Measurements from ENCODE around the gene TRAPPC6A.

Gene TRAPPC6A

DNA sequence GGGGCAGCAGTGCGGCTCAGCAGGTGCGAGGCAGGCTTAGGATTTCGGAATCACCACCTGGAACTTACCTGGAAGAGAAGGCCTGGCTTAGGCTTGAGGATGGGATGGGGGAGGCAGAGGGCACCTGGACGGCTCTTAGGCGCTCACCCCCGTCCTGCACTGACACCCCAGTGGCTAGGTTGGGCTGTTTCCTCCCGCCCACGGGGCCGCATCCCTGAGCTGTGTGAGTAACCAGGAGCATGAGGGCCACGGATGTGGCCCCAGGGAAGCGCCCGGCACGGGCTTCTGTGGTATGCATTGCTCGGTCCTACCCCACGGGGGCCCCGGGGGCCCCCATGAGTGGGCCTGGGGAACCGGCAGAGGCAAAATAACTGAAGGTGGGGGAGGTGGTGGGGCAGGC is 14.9 kb downstream of the TRAPPC6A start:
- H3K4me1 ChIP-seq (ENCODE audit: control insufficient read depth, insufficient read depth, low read length, unreplicated experiment), result peaks cover 5% of the 10 kb centered on the region

DNA sequence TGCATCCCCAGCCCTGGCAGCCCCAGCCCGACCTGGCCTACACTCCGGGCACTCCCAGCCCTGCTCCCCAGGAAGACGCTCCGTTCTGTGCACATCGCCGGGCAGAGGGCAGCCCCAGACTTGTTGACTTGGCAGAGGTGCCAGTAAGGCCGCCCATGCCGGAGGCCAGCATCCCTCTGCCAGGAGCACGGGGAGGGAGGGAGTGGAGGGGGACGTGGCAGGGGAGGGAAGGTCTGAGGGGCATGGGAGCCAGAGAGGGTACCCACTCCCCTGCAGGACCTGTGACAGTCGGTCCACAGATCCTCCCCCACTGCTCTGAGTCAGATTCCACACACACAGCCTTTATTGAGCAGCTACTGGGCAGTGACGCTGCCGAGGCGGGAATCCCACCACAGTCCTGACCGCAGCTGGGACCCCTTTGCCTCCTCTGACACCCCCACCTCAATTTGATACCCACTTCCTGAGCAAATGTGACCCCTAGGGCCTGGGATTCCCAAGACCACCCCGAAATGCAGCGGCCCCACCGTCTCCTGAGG is 15.4 kb downstream of the TRAPPC6A start:
- Histone ChIP-seq H3K27me3 (ENCODE audit: insufficient read depth, low read length) (no peaks in the 10 kb centered on the region), H3K27ac (ENCODE audit: low read depth, low read length) (no peak overlapping the region), H2AFZ (ENCODE audit: low read length, unreplicated experiment) (no peak overlapping the region), H3K4me1 (ENCODE audit: control insufficient read depth, insufficient read depth, low read length, unreplicated experiment) (peaks cover 5% of the 10 kb centered on the region), H3K36me3 (ENCODE audit: insufficient read depth, low read length) (no peaks in the 10 kb centered on the region), H3K4me3 (ENCODE audit: low read depth, low read length) (no peak overlapping the region), H3K79me2 (ENCODE audit: control insufficient read depth, insufficient read depth, low read length, unreplicated experiment) (no peaks in the 10 kb centered on the region)

More for the DNA sequence above, 14.9 kb downstream of the TRAPPC6A start:
- Histone ChIP-seq H3K27ac (ENCODE audit: low read depth, low read length) (no peak overlapping the region), H2AFZ (ENCODE audit: low read length, unreplicated experiment) (no peak overlapping the region), H3K27me3 (ENCODE audit: insufficient read depth, low read length) (no peaks in the 10 kb centered on the region), H3K36me3 (ENCODE audit: insufficient read depth, low read length) (no peaks in the 10 kb centered on the region), H3K4me3 (ENCODE audit: low read depth, low read length) (no peak overlapping the region), H3K79me2 (ENCODE audit: control insufficient read depth, insufficient read depth, low read length, unreplicated experiment) (no peaks in the 10 kb centered on the region)

DNA sequence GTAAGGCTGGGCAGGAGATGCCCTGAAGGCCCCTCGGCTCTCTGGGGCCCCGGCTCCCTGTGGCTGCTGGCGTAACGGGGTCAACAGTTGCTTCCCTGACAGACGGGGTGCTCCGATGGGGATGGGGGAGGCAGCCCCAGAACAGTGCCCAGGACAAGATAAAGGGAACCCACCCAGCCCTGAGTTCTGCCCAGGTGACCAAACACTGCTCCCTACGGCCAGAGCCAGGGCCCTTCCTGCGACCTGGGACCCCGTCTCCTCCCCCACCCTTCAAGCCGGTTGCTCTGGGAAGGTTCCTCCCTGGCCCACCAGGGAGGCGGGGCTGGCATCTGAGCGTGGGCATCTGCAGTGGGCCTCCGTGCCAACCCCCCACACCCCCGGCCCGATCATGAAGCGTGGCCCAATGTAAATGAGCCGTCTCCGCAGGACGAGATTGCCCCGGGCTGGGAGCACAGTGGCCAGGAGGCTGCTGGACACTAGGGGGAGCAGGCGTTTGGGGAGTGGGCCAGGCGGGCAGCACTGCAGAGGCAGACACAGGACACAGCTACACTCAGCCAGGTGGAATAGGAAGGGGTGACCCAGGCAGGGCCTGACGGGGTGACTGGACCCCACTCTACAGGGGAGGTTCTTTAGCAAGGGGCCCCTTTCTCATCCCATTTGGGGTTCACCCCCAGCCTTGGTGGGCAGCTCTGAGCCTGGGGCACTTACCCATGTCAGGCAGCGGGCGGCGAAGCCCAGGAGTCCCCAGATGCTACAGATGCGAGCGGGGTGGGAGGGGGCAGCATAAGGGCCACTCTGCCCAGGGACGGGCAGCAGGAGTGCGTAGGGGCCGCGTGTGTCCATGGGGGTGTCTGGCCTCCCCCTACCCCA is 16.1 kb downstream of the TRAPPC6A start:
- no peaks in the 10 kb centered on the region for H3K36me3 ChIP-seq (ENCODE audit: insufficient read depth, low read length)
- peaks cover 5% of the 10 kb centered on the region for H3K4me1 ChIP-seq (ENCODE audit: control insufficient read depth, insufficient read depth, low read length, unreplicated experiment)
- no peak overlapping the region for H2AFZ ChIP-seq (ENCODE audit: low read length, unreplicated experiment)
- no peak overlapping the region for H3K4me3 ChIP-seq (ENCODE audit: low read depth, low read length)
- H3K79me2 ChIP-seq (ENCODE audit: control insufficient read depth, insufficient read depth, low read length, unreplicated experiment), result no peaks in the 10 kb centered on the region
- H3K27ac ChIP-seq (ENCODE audit: low read depth, low read length), result no peak overlapping the region
- no peaks in the 10 kb centered on the region for H3K27me3 ChIP-seq (ENCODE audit: insufficient read depth, low read length)

DNA sequence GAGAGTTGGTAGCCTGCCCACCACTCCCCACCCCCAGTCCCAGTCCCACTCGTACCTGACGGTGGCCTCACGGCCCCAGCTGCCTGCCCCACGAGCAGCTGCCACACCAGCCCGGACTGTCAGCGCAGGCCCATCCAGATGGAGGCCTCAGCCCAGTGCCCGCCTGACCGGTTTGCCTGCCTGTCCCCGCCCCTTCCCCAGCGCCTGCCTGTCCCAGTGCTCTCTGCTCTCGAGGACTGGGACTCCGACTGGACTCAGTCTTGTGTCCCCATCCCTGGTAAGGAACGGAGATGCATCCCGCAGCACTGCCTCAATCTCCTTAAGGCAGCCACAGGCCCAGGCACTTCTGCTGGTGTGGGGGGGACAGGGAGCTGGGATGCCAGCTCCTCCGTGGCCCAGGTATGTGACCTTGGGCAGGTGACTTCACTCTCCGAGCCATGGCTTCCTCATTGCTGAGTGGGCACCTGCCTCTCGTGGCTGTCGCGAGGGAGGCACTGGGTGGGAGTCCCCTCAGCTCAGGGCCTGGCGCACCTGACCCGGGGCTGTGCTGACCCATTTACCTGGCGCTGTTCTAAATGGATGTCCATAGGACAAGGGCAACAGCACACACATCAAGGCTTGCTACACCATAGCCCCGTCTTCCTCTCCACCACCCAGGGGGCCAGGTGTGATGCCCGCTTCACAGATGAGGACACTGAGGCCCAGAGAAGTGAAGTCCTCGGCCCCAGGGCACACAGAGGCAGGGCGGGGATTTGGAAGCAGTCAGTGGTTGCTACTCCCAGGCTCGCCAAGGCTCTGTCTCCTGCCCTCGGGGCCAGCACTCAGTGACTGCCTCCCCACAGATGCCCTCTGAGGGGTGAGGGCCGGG is 16.9 kb downstream of the TRAPPC6A start, which contains the start of gene NKPD1:
Gene NKPD1, minus strand, starts transcription at position 113 of the 868 bp plus-strand sequence. CDS start 832 bp downstream, outside the sequence.
- H3K4me1 ChIP-seq (ENCODE audit: control insufficient read depth, insufficient read depth, low read length, unreplicated experiment), result peaks cover 5% of the 10 kb centered on the region
- no peak within 1 kb of the TSS for H2AFZ ChIP-seq (ENCODE audit: low read length, unreplicated experiment)
- H3K27ac ChIP-seq (ENCODE audit: low read depth, low read length), result no peak within 1 kb of the TSS
- H3K27me3 ChIP-seq (ENCODE audit: insufficient read depth, low read length), result no peaks in the 10 kb centered on the region
- H3K79me2 ChIP-seq (ENCODE audit: control insufficient read depth, insufficient read depth, low read length, unreplicated experiment), result no peaks in the 10 kb centered on the region
- no peak within 1 kb of the TSS for H3K4me3 ChIP-seq (ENCODE audit: low read depth, low read length)
- no peaks in the 10 kb centered on the region for H3K36me3 ChIP-seq (ENCODE audit: insufficient read depth, low read length)

DNA sequence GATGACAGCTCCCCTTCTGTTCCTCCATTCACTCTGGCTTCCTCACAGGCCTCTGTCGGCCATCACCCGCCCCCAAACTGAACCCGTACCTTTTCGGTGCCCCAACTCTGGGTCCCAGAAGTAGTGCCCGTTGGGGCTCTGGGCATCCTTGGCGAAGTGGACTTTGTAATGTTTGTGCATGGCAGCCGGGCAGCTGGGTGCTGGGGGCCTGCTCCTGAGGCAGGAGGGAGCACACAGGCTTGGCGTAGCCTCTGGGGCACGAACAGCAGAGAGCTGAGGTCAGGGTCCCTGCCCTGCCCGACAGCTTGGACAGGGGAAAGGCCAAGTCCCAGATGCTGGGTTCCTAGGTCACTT is 18.1 kb downstream of the TRAPPC6A start:
- H3K79me2 ChIP-seq (ENCODE audit: control insufficient read depth, insufficient read depth, low read length, unreplicated experiment), result no peaks in the 10 kb centered on the region
- H3K27me3 ChIP-seq (ENCODE audit: insufficient read depth, low read length), result no peaks in the 10 kb centered on the region
- H3K27ac ChIP-seq (ENCODE audit: low read depth, low read length), result no peak overlapping the region
- H3K4me3 ChIP-seq (ENCODE audit: low read depth, low read length), result no peak overlapping the region
- H3K36me3 ChIP-seq (ENCODE audit: insufficient read depth, low read length), result no peaks in the 10 kb centered on the region
- peaks cover 5% of the 10 kb centered on the region for H3K4me1 ChIP-seq (ENCODE audit: control insufficient read depth, insufficient read depth, low read length, unreplicated experiment)
- H2AFZ ChIP-seq (ENCODE audit: low read length, unreplicated experiment), result no peak overlapping the region

DNA sequence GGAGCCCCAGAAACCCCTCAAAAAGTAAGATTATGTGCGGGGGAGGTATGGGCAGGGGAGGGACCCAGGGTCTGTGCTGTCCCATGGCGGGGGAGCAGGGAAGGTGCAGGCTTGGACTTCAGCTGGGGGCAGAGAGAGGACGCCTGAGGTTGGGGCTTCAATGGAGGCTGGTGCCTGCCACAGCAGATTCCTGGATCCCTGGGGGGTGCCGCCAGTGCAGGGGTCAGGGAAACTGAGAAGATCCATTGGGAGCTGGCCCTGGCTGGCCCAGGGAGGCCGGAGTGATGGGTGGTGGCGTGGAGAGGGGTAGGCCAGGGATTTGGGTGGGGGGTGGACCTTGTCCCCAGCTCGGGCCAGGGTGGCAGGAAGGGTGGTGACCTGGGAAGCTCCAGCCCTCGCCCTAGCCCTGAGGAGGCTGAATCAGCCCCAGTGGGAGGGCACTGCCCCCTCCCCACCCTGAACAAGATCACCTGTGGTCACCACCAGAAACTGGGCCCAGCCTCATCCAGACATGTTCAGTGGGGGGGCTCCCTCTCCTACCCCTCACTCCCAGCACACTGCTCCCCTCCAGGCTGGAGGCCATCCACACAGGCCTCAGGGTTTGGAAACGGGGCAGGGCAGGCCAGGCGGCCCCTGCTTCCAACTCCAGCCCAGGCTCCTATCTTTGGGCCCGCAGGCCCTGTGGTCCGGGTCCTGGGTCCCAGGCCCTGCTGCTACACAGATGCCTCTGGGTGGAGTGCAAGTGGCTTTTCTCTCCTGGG is 18.6 kb downstream of the TRAPPC6A start:
- Histone ChIP-seq H3K4me3 (ENCODE audit: low read depth, low read length) (no peak overlapping the region), H3K4me1 (ENCODE audit: control insufficient read depth, insufficient read depth, low read length, unreplicated experiment) (peaks cover 4% of the 10 kb centered on the region)

DNA sequence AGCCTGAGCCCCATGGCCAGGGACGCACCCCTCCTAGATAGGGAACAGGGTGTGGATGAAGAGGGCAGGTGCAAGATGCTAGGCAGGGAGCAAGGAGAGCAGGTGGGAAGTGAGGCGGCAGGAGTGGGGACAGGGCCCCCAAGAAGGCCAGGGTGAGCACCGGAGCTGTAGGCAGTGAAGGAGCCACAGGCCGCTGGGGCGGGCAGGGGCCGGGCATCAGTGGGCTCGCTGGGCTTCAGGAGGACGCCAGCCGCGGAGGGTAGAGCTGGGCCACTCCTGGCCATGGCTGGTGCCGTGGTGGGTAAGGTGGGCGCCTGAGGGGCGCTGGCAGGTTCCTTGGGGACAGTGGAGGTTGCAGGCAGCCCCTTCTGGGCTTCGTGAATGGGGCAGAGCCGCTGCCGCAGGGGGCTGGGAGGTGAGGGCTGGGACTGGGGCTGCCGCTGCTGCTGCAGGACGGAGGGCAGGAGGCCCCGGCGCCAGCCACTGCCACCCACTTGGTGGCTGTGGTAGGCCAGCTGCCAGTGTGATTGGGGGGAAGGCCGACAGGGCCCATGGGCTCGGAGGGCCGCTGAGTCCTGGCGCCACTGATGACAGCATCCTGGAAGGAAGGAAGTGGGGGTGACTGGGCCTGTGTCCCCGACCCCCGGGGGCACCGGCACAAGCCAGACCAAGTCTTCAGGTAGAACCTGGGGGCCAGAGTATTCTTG is 19.4 kb downstream of the TRAPPC6A start:
- Histone ChIP-seq H2AFZ (ENCODE audit: low read length, unreplicated experiment) (no peak overlapping the region), H3K27ac (ENCODE audit: low read depth, low read length) (no peak overlapping the region), H3K4me1 (ENCODE audit: control insufficient read depth, insufficient read depth, low read length, unreplicated experiment) (peaks cover 6% of the 10 kb centered on the region), H3K36me3 (ENCODE audit: insufficient read depth, low read length) (no peaks in the 10 kb centered on the region), H3K4me3 (ENCODE audit: low read depth, low read length) (no peak overlapping the region), H3K79me2 (ENCODE audit: control insufficient read depth, insufficient read depth, low read length, unreplicated experiment) (no peaks in the 10 kb centered on the region), H3K27me3 (ENCODE audit: insufficient read depth, low read length) (no peaks in the 10 kb centered on the region)

More for the DNA sequence above, 18.6 kb downstream of the TRAPPC6A start:
- Histone ChIP-seq H2AFZ (ENCODE audit: low read length, unreplicated experiment) (no peak overlapping the region), H3K27me3 (ENCODE audit: insufficient read depth, low read length) (no peaks in the 10 kb centered on the region), H3K79me2 (ENCODE audit: control insufficient read depth, insufficient read depth, low read length, unreplicated experiment) (no peaks in the 10 kb centered on the region), H3K27ac (ENCODE audit: low read depth, low read length) (no peak overlapping the region), H3K36me3 (ENCODE audit: insufficient read depth, low read length) (no peaks in the 10 kb centered on the region)

DNA sequence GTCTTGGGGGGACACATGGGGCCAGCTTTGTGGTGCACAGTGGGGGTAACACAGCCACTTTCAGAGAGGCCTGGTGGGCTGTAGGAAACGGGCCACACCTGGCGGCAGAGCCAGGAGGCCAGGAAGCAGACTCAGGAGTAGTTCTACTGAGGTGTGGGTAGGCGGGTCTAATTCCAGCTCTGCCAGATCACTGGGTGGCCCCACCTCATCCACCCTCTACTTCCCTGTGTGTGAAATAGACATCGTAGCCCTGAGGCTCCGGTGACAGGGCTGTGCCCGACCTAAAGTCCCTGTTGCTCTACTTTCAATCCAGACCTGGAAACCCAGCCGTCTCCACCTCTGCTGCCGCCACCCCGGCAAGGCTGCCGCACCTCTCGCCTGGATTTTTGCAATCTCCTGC is 21.3 kb downstream of the TRAPPC6A start:
- H3K79me2 ChIP-seq (ENCODE audit: control insufficient read depth, insufficient read depth, low read length, unreplicated experiment), result no peaks in the 10 kb centered on the region
- no peak overlapping the region for H2AFZ ChIP-seq (ENCODE audit: low read length, unreplicated experiment)
- H3K27ac ChIP-seq (ENCODE audit: low read depth, low read length), result no peak overlapping the region
- peaks cover 10% of the 10 kb centered on the region for H3K4me1 ChIP-seq (ENCODE audit: control insufficient read depth, insufficient read depth, low read length, unreplicated experiment)
- no peak overlapping the region for H3K4me3 ChIP-seq (ENCODE audit: low read depth, low read length)
- H3K36me3 ChIP-seq (ENCODE audit: insufficient read depth, low read length), result no peaks in the 10 kb centered on the region
- H3K27me3 ChIP-seq (ENCODE audit: insufficient read depth, low read length), result no peaks in the 10 kb centered on the region

DNA sequence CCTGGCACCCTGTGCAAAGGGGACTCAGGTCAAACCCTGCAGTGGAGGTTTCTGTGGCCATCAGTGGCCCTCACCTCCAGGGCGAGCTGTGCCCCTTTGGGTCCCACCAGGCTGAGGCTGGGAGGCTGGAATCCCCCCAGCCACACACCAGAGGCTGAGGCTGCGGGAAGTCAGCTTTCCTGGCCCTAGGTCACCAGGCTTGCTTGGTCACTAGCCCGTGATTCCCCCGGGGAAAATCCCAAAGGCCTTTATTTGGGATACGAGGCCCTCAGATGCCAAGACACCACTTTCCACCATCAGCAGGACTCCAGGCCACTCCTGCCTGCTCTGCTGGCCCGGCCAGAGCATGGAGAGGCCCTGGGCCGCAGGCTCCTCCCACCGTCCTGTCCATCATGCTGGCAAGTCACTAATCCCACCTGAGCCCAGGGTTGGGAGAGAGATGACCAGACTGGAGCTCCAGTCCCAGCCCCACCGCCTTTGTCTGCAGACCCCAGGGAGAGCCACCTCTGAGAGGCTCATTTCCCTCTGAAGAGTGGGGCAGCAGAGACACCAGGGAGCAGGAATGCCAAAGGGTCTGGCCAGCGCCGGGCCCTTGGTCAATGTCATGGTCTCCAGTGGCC is 21.9 kb downstream of the TRAPPC6A start:
- peaks cover 10% of the 10 kb centered on the region for H3K4me1 ChIP-seq (ENCODE audit: control insufficient read depth, insufficient read depth, low read length, unreplicated experiment)
- no peaks in the 10 kb centered on the region for H3K36me3 ChIP-seq (ENCODE audit: insufficient read depth, low read length)
- H2AFZ ChIP-seq (ENCODE audit: low read length, unreplicated experiment), result no peak overlapping the region
- H3K79me2 ChIP-seq (ENCODE audit: control insufficient read depth, insufficient read depth, low read length, unreplicated experiment), result no peaks in the 10 kb centered on the region
- H3K27ac ChIP-seq (ENCODE audit: low read depth, low read length), result no peak overlapping the region
- H3K4me3 ChIP-seq (ENCODE audit: low read depth, low read length), result no peak overlapping the region
- H3K27me3 ChIP-seq (ENCODE audit: insufficient read depth, low read length), result no peaks in the 10 kb centered on the region
